Sigmoid colon (tissue), 7 donors: Measurements from ENCODE around the gene GKN1. TPM values are rescaled to one million over a fixed set of nuclear protein-coding genes. Genes with fewer than 3 reads are reported as not detected.

Source experiments
- DNase-seq: peaks from one replicate; pipeline ENCODE4 v3.0.0-alpha.2; 2019
- H3K27ac ChIP-seq, 4 donors: fragments of 200-600 bp; sonication (generic); one replicate each; pipeline ENCODE4 v1.5.1; 2016 to 2019; ENCODE audit warnings: mild to moderate bottlenecking in 1 of 4
- H3K27me3 ChIP-seq, 3 donors: fragments of 200-600 bp; sonication (generic); one replicate each; pipeline ENCODE4 v1.5.1; 2019; ENCODE audit warnings: mild to moderate bottlenecking in 1 of 3
- H3K36me3 ChIP-seq, 4 donors: fragments of 200-600 bp; sonication (generic); one replicate each; pipeline ENCODE4 v1.5.1; 2016 to 2019
- H3K4me1 ChIP-seq, 4 donors: fragments of 200-600 bp; sonication (generic); one replicate each; pipeline ENCODE4 v1.5.1; 2017 to 2019
- H3K4me3 ChIP-seq, 4 donors: fragments of 200-600 bp; sonication (generic); one replicate each; pipeline ENCODE4 v1.5.1; 2017 to 2019; ENCODE audit warnings: mild to moderate bottlenecking in 2 of 4, moderate library complexity in 1 of 4
- H3K9me3 ChIP-seq, 4 donors: fragments of 200-600 bp in 3 of 4; sonication (generic) in 3 of 4; one replicate each; pipeline versions ENCODE4 v1.5.1 to v1.6.1; 2013 to 2019
- EP300 ChIP-seq, 4 donors: sonication (generic); formaldehyde crosslinking; IDR thresholded peaks; one replicate each; pipeline ENCODE4 v1.6.1; 2017; ENCODE audit warnings: antibody characterized with exemption in 4 of 4
- POLR2A ChIP-seq, 2 donors: fragments of 450-650 bp; IDR thresholded peaks; one replicate each; pipeline ENCODE4 v1.6.1; 2016; ENCODE audit warnings: antibody characterized with exemption in 2 of 2, mild to moderate bottlenecking in 2 of 2, moderate library complexity in 2 of 2
- POLR2AphosphoS5 ChIP-seq, 4 donors: sonication (generic); formaldehyde crosslinking; IDR thresholded peaks; one replicate each; pipeline ENCODE4 v1.6.1; 2017; ENCODE audit warnings: antibody characterized with exemption in 4 of 4
- WGBS, 2 donors: extraction: QIAGEN DNeasy Blood & Tissue Kit; methylation state at CpG; one replicate each; pipeline ENCODE4 v1.1.7; 2013; 5-methylcytosine and 5-hydroxymethylcytosine counted together
- intact Hi-C: fragments of 100-400 bp; cut with DNase I; formaldehyde crosslinking; loops from one replicate; pipeline ENCODE4 v1.15.1; 2023
- polyA plus RNA-seq, 3 donors: library from polyadenylated mRNA; stranded (reverse); fragments of 200-250 nt; gene quantifications; one replicate each; pipeline ENCODE4 v1.2.3, GENCODE V29; 2013
- total RNA-seq, 4 donors: library from RNA; depleted of rRNA; stranded (reverse); fragments of >200 nt; gene quantifications; one replicate each; pipeline ENCODE4 v1.1.0, GENCODE V29; 2016
- TF ChIP-seq, protein P1 (sequence below), 4 experiments: fragments of 450-650 bp in 3 of 4; fragments of 200-600 bp in 1 of 4; IDR thresholded peaks; one replicate each; pipeline ENCODE4 v1.5.1; 2016 to 2019; ENCODE audit warnings: antibody characterized with exemption in 4 of 4, mild to moderate bottlenecking in 3 of 4, moderate library complexity in 2 of 4
- donor health status: healthy with polysubstance abuse.
- donor health status: Bipolar disorder and iron deficiency.
- donor health status: healthy.

GKN1 gene
- total and polyA plus RNA-seq, 7 donors: 78.7 TPM; not detected in 6

DNA sequence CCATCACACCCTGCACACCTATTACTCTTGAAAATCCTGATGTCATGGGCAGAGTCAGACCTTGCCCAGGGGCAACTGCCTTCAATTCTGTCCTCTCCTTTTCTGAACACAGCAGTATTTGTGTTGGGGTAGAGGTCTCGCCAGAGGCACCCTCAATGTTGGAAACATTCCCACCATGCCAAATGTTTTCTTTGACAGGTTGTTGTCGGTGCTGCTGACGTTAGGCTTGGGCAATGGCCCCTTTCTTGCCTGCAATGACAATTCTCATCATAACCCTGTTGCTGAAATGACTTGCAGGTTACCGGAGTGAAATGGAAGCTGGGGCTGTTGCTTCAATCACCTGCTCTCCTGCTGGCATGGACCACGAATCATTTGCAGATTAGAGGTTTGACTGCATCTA, 17.9 kb downstream of the GKN1 start:
- peaks cover 0 to under 1% (median 0%) of the 10 kb centered on the region in 4 donors for H3K4me1 ChIP-seq
- TF ChIP-seq POLR2A (IDR thresholded peaks at IDR 0.05) (no peak), POLR2AphosphoS5 (IDR thresholded peaks at IDR 0.05) (no peak)
- TF ChIP-seq, protein P1, sequence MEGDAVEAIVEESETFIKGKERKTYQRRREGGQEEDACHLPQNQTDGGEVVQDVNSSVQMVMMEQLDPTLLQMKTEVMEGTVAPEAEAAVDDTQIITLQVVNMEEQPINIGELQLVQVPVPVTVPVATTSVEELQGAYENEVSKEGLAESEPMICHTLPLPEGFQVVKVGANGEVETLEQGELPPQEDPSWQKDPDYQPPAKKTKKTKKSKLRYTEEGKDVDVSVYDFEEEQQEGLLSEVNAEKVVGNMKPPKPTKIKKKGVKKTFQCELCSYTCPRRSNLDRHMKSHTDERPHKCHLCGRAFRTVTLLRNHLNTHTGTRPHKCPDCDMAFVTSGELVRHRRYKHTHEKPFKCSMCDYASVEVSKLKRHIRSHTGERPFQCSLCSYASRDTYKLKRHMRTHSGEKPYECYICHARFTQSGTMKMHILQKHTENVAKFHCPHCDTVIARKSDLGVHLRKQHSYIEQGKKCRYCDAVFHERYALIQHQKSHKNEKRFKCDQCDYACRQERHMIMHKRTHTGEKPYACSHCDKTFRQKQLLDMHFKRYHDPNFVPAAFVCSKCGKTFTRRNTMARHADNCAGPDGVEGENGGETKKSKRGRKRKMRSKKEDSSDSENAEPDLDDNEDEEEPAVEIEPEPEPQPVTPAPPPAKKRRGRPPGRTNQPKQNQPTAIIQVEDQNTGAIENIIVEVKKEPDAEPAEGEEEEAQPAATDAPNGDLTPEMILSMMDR (IDR thresholded peaks at IDR 0.05): no peak
- no peaks in the 10 kb centered on the region for H3K9me3 ChIP-seq
- no peak overlapping the region for H3K4me3 ChIP-seq
- WGBS, 2 donors: 85 to 89% methylated on average over 5 of the region's 5 CpGs
- H3K27ac ChIP-seq: no peak overlapping the region
- no peaks in the 10 kb centered on the region for H3K27me3 ChIP-seq
- DNase-seq: no peak
- intact Hi-C loops: no loop called here
- no peaks in the 10 kb centered on the region for H3K36me3 ChIP-seq

DNA sequence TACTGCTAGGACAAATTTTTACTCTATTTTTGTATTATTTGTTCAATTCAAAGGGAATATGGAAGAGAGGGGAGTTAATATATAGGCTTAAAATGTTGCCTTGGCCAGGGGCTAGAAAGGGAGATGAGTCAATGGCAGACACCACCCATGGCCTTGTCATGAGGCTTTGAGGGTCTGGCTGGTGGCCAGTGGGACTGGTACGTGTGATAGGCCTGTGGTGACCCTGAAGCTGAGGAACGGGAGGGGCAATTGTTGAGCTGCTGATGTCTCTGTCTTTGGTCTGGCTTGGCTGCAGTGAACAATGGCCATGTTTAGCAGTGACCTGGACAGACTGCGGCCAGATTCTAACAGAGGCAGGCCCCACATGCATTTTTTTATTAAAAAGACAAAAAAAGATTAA, 18.5 kb downstream of the GKN1 start:
- Histone ChIP-seq H3K27ac (no peak overlapping the region), H3K27me3 (no peaks in the 10 kb centered on the region), H3K9me3 (no peaks in the 10 kb centered on the region), H3K36me3 (no peaks in the 10 kb centered on the region), H3K4me3 (no peak overlapping the region), H3K4me1 (peaks cover 0 to 4% (median 0%) of the 10 kb centered on the region in 4 donors)
- intact Hi-C loops: no loop called here
- TF ChIP-seq, protein P1 (IDR thresholded peaks at IDR 0.05): no peak
- TF ChIP-seq POLR2AphosphoS5 (IDR thresholded peaks at IDR 0.05): no peak
- no peak for TF ChIP-seq POLR2A (IDR thresholded peaks at IDR 0.05)
- TF ChIP-seq EP300 (IDR thresholded peaks at IDR 0.05): no peak
- 74 to 85% methylated on average over 3 of the region's 3 CpGs for WGBS, 2 donors
- DNase-seq: no peak

DNA sequence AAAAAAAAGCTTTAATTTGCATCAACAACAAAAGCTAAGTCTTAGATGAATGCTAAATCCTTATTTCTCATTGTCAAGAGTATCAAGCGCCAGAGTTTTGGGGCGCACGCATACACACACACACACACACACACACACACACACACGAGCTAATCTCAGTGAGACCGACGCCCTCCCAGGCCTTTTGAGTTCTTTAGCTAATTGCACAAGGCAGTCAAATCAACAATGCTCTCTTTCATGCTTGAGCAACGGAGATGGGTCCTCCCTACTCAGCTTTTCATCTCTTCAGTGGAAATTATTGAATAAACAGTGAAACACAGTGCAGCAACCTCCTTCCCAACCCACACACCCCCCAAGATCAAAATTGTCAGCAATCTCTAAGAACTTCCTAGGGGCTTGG, 19.2 kb downstream of the GKN1 start:
- Histone ChIP-seq H3K27ac (no peak overlapping the region), H3K27me3 (no peaks in the 10 kb centered on the region), H3K4me1 (peaks cover 0 to 4% (median 0%) of the 10 kb centered on the region in 4 donors), H3K36me3 (no peaks in the 10 kb centered on the region), H3K4me3 (no peak overlapping the region), H3K9me3 (no peaks in the 10 kb centered on the region)
- 43 to 76% methylated on average over 7 of the region's 7 CpGs for WGBS, 2 donors
- TF ChIP-seq POLR2AphosphoS5 (IDR thresholded peaks at IDR 0.05) (no peak), EP300 (IDR thresholded peaks at IDR 0.05) (no peak), POLR2A (IDR thresholded peaks at IDR 0.05) (no peak)
- TF ChIP-seq, protein P1 (IDR thresholded peaks at IDR 0.05): no peak
- intact Hi-C loops: no loop called here
- no peak for DNase-seq

DNA sequence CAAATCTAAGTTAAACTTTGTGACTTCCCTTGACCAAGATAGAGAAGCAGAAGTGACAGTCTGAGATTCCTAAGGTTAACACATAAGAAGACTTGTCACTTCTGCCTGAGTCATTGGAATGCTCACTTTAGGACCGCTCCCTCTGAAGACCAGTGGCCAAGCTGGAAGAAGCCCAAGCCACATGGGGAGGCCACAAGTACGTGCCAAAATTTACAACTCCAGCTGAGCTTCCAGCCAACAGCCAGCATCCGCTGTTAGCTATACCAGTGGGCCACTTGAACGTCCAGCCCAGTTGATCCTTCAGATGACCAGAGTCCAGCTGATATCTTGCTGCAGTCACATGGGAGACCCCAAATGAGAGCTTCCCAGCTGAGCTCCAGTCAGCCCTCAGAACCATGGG, 20.4 kb downstream of the GKN1 start:
- no peak overlapping the region for H3K27ac ChIP-seq
- peak; percentile 64 for DNase-seq
- H3K27me3 ChIP-seq: no peaks in the 10 kb centered on the region
- intact Hi-C loops: no loop called here
- no peaks in the 10 kb centered on the region for H3K36me3 ChIP-seq
- H3K4me3 ChIP-seq: no peak overlapping the region
- peaks cover 0 to 4% (median 0%) of the 10 kb centered on the region in 4 donors for H3K4me1 ChIP-seq
- H3K9me3 ChIP-seq: no peaks in the 10 kb centered on the region
- 69 to 70% methylated on average over 4 of the region's 4 CpGs for WGBS, 2 donors
- TF ChIP-seq POLR2AphosphoS5 (IDR thresholded peaks at IDR 0.05): no peak
- TF ChIP-seq, protein P1 (IDR thresholded peaks at IDR 0.05): no peak
- TF ChIP-seq POLR2A (IDR thresholded peaks at IDR 0.05): no peak
- no peak for TF ChIP-seq EP300 (IDR thresholded peaks at IDR 0.05)

DNA sequence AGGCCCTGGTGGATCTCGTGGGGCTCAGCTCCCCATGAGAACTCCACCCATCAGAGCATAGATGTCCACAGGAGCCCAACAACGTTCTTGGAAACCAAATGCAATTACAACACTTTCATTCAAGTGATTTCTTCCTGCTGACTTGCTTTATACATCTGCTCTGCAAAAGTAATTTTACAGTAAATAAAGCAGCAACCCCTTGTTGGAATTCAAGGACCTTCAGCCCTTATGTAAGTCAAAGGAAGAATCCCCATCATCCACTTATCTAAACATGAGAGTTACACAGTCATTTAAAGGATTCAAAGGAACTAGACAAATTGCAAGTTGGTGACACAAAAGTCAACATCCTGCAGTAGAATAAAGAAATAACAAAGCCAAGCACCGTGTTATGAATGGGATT, 21.5 kb downstream of the GKN1 start:
- 37 to 48% methylated on average over 3 of the region's 3 CpGs for WGBS, 2 donors
- no peaks in the 10 kb centered on the region for H3K9me3 ChIP-seq
- no peaks in the 10 kb centered on the region for H3K36me3 ChIP-seq
- H3K27me3 ChIP-seq: no peaks in the 10 kb centered on the region
- no peak overlapping the region for H3K4me3 ChIP-seq
- TF ChIP-seq, protein P1 (IDR thresholded peaks at IDR 0.05): no peak
- TF ChIP-seq POLR2A (IDR thresholded peaks at IDR 0.05): no peak
- TF ChIP-seq EP300 (IDR thresholded peaks at IDR 0.05): no peak
- TF ChIP-seq POLR2AphosphoS5 (IDR thresholded peaks at IDR 0.05): no peak
- intact Hi-C loops: no loop called here
- DNase-seq: no peak
- peaks cover 0 to 4% (median 0%) of the 10 kb centered on the region in 4 donors for H3K4me1 ChIP-seq
- no peak overlapping the region for H3K27ac ChIP-seq
